Measurements from ENCODE around the gene SIGLEC7. TPM values are rescaled to one million over a fixed set of nuclear protein-coding genes. Genes with fewer than 3 reads are reported as not detected.

Gene SIGLEC7
- not detected in 2 replicates for total RNA-seq

DNA sequence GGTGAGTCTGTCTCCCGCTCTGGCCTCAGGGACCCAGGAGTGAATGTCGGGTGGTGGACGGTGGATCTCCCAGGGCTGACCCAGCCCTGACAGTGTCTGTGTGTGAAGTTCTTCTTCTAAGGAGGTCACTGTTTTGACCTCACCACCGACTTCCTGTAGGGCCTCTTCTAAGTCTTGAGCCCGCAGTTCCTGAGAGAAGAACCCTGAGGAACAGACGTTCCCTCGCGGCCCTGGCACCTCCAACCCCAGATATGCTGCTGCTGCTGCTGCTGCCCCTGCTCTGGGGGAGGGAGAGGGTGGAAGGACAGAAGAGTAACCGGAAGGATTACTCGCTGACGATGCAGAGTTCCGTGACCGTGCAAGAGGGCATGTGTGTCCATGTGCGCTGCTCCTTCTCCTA, at the start of gene SIGLEC7:
TSS of gene SIGLEC7 (plus strand) at position 183 of the 400 bp plus-strand sequence. CDS start at position 252, 69 bp downstream.

DNA sequence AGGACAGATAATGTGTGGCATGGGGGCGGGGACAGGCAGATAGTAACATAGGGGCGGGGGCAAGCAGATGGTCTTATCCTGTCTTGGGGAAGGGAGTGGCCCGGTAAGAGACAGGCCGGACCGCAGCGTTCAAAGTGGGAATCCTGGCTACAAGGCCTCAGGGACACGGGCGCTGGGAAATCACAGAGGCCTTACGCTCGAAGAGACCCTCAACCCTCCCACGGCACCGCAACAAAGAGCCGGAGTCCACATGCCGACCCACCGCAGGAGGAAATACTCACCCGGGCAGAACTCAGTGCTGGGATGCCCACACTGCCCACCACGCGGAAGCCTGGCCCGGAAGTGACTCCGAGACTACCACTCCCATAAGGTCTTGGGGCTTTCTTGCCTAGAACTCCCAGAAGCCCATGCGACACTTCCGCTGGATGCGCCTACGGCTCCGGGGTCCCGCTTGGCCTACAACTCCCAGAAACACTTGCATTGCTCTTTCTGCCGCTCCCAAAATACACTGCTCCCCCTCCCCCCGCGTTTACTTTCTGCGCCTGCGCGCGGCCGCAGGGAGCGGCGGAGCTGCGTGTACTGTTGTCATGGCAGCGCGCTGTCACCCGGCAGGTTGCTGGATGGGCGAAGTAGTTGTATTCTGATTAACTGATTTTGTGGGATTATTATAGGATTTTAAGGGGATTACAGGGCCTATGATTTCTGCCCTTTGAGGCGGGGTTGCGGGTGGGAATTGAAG, 33.9 kb upstream of the SIGLEC7 start, which contains the start of gene CTU1:
TSS of gene CTU1 (minus strand) at position 344 of the 739 bp plus-strand sequence. CDS start 3,840 bp downstream, outside the sequence.

DNA sequence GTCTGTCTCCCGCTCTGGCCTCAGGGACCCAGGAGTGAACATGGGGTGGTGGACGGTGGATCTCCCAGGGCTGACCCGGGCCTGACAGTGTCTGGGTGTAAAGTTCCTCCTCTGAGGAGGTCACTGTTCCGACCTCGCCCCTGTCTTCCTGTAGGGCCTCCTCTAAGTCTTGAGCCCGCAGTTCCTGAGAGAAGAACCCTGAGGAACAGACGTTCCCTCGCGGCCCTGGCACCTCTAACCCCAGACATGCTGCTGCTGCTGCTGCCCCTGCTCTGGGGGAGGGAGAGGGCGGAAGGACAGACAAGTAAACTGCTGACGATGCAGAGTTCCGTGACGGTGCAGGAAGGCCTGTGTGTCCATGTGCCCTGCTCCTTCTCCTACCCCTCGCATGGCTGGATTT, 17.4 kb upstream of the SIGLEC7 start, which contains the start of gene SIGLEC9:
TSS of gene SIGLEC9 (plus strand) at position 178 of the 400 bp plus-strand sequence. CDS start at position 247, 69 bp downstream.

Other genes starting within 250 kb of the SIGLEC7 start
- not detected in 2 replicates for gene KLK4, start 230.9 kb upstream of the SIGLEC7 start, total RNA-seq
- not detected in 2 replicates for gene KLK5, start 189.3 kb upstream of the SIGLEC7 start, total RNA-seq
- gene KLK6, start 172.7 kb upstream of the SIGLEC7 start, total RNA-seq, result not detected in 2 replicates
- gene KLK7, start 158.4 kb upstream of the SIGLEC7 start, total RNA-seq, result not detected in 2 replicates
- gene KLK8, start 140.7 kb upstream of the SIGLEC7 start, total RNA-seq, result not detected in 2 replicates
- not detected in 2 replicates for gene KLK10, start 122.6 kb upstream of the SIGLEC7 start, total RNA-seq
- gene KLK11, start 115.7 kb upstream of the SIGLEC7 start, total RNA-seq, result not detected in 2 replicates
- gene KLK12, start 107.3 kb upstream of the SIGLEC7 start, total RNA-seq, result not detected in 2 replicates
- gene KLK13, start 77.2 kb upstream of the SIGLEC7 start, total RNA-seq, result not detected in 2 replicates
- 0.17 TPM in 1 of 2 replicates, not detected in the other for gene KLK14, start 59.4 kb upstream of the SIGLEC7 start, total RNA-seq
- 6.8 and 12.9 TPM in 2 replicates for gene CTU1, start 33.9 kb upstream of the SIGLEC7 start, total RNA-seq
- gene SIGLEC9, start 17.4 kb upstream of the SIGLEC7 start, total RNA-seq, result not detected in 2 replicates
- not detected in 2 replicates for gene CD33, start 82.8 kb downstream of the SIGLEC7 start, total RNA-seq
- not detected in 2 replicates for gene SIGLECL1, start 108.8 kb downstream of the SIGLEC7 start, total RNA-seq
- gene IGLON5, start 169.3 kb downstream of the SIGLEC7 start, total RNA-seq, result not detected in 2 replicates
- gene VSIG10L, start 199.8 kb downstream of the SIGLEC7 start, total RNA-seq, result 0.44 and 1.2 TPM in 2 replicates
- gene ETFB, start 224.1 kb downstream of the SIGLEC7 start, total RNA-seq, result 153 and 193 TPM in 2 replicates
- not detected in 2 replicates for gene CLDND2, start 226.7 kb downstream of the SIGLEC7 start, total RNA-seq
- not detected in 2 replicates for gene NKG7, start 230.4 kb downstream of the SIGLEC7 start, total RNA-seq
- not detected in 2 replicates for gene LIM2, start 245.7 kb downstream of the SIGLEC7 start, total RNA-seq
- gene C19orf84, start 248.3 kb downstream of the SIGLEC7 start, total RNA-seq, result not detected in 2 replicates

All from smooth muscle cell of trachea (primary cell).